Hepatocyte (in vitro differentiated cells): Measurements from ENCODE around the gene PDCD6IP. TPM values are rescaled to one million over a fixed set of nuclear protein-coding genes. Genes with fewer than 3 reads are reported as not detected.

Experiments
- DNase-seq: peaks from one replicate; pipeline ENCODE4 v3.0.0-alpha.2; 2016; ENCODE audit warnings: low spot score
- H2AFZ ChIP-seq: fragments of 200-600 bp; sonication (generic); 2 replicates; pipeline ENCODE4 v1.6.0; 2016; ENCODE audit warnings: antibody characterized with exemption, mild to moderate bottlenecking
- H3K27ac ChIP-seq: fragments of 200-600 bp; sonication (generic); 2 replicates; pipeline ENCODE4 v1.5.1; 2016; ENCODE audit warnings: mild to moderate bottlenecking
- H3K27me3 ChIP-seq: fragments of 200-600 bp; sonication (generic); 2 replicates; pipeline ENCODE4 v1.6.1; 2016
- H3K36me3 ChIP-seq: fragments of 200-600 bp; sonication (generic); replicated peaks from 2 replicates; pipeline ENCODE4 v1.5.1; 2016; ENCODE audit warnings: low read depth; ENCODE audit not compliant: insufficient read depth
- H3K4me1 ChIP-seq: fragments of 200-600 bp; sonication (generic); 2 replicates; pipeline ENCODE4 v1.5.1; 2016; ENCODE audit warnings: mild to moderate bottlenecking, moderate library complexity; ENCODE audit not compliant: insufficient read depth
- H3K4me2 ChIP-seq: fragments of 200-600 bp; sonication (generic); 2 replicates; pipeline ENCODE4 v1.6.0; 2016
- H3K4me3 ChIP-seq: fragments of 200-600 bp; sonication (generic); 2 replicates; pipeline ENCODE4 v1.5.1; 2016; ENCODE audit warnings: mild to moderate bottlenecking
- H3K79me2 ChIP-seq: fragments of 200-600 bp; sonication (generic); 2 replicates; pipeline ENCODE4 v1.6.0; 2017; ENCODE audit warnings: mild to moderate bottlenecking
- H3K9me2 ChIP-seq: fragments of 200-600 bp; sonication (generic); replicated peaks from 2 replicates; pipeline ENCODE4 v1.6.0; 2017; ENCODE audit warnings: mild to moderate bottlenecking; ENCODE audit not compliant: insufficient read depth
- H3K9me3 ChIP-seq: fragments of 200-600 bp; sonication (generic); 2 replicates; pipeline ENCODE4 v1.5.1; 2016; ENCODE audit warnings: low read depth, mild to moderate bottlenecking
- H4K20me1 ChIP-seq: fragments of 200-600 bp; sonication (generic); 2 replicates; pipeline ENCODE4 v1.6.0; 2016; ENCODE audit warnings: mild to moderate bottlenecking; ENCODE audit not compliant: insufficient read depth, poor library complexity, severe bottlenecking
- EZH2 ChIP-seq: fragments of 200-600 bp; sonication (generic); IDR thresholded peaks from 2 replicates; pipeline ENCODE4 v1.6.1; 2016; ENCODE audit warnings: antibody characterized with exemption, mild to moderate bottlenecking, borderline replicate concordance
- EZH2phosphoT487 ChIP-seq: fragments of 200-600 bp; sonication (generic); IDR thresholded peaks from one replicate; pipeline ENCODE4 v1.6.1; 2018; ENCODE audit warnings: antibody characterized with exemption, mild to moderate bottlenecking, low read depth, moderate library complexity; ENCODE audit not compliant: unreplicated experiment, severe bottlenecking
- WGBS: methylation state at CpG from one replicate; pipeline ENCODE4 v1.1.6; 2016; ENCODE audit warnings: low lambda C conversion rate; ENCODE audit errors: missing lambda C conversion rate; 5-methylcytosine and 5-hydroxymethylcytosine counted together
- polyA plus RNA-seq: library from polyadenylated mRNA; unstranded; fragments of >200 nt; fragmentation: Nextera tagmentation; extraction: Ambion mirVana; gene quantifications from 2 replicates; pipeline ENCODE4 v1.2.1, GENCODE V29; 2016
- total RNA-seq: library from RNA; depleted of rRNA; stranded (reverse); fragments of >200 nt; gene quantifications from 2 replicates; pipeline ENCODE4 v1.2.3, GENCODE V29; 2014
- TF ChIP-seq, protein P1 (sequence below): fragments of 200-600 bp; sonication (generic); IDR thresholded peaks from 2 replicates; pipeline ENCODE4 v1.5.1; 2016; ENCODE audit warnings: antibody characterized with exemption, mild to moderate bottlenecking; ENCODE audit not compliant: poor library complexity

PDCD6IP gene
- total and polyA plus RNA-seq, 2 experiments from 2014 or later: 83.6 to 121 TPM

DNA sequence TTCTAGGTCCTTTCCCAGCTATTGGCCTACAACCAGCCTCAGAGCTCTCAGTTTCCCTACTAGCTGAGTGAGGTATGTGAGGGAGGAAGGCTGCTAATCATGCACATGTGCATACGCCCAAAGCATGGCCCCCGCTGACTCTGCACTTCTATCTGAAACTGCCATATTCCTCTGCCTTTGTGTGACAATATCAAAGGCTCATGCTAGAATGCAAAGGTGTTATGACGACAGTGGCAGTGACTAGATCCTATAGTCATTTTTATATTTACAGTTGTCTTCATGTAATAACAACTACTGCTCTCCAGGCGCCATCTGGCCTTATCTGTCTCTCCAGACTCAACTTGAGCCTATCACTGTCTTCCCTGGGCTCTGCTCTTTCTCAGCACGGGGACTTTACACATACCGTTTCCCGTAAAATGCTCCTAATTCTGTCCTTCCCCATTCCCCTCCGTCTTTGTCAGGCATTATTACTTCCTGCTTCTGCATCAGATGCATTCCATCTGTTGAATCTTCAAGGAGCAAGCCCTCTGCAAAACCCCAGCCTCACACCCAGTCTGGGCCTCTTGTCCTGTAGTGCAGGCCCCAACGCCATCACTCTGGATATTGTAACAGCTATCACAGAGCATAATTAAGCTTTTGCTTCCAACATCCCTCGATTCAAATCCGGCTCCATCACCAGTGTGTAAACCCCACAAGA lies 102.5 kb downstream of the PDCD6IP start:
- WGBS: 47% methylated on average over 11 of the region's 11 CpGs

DNA sequence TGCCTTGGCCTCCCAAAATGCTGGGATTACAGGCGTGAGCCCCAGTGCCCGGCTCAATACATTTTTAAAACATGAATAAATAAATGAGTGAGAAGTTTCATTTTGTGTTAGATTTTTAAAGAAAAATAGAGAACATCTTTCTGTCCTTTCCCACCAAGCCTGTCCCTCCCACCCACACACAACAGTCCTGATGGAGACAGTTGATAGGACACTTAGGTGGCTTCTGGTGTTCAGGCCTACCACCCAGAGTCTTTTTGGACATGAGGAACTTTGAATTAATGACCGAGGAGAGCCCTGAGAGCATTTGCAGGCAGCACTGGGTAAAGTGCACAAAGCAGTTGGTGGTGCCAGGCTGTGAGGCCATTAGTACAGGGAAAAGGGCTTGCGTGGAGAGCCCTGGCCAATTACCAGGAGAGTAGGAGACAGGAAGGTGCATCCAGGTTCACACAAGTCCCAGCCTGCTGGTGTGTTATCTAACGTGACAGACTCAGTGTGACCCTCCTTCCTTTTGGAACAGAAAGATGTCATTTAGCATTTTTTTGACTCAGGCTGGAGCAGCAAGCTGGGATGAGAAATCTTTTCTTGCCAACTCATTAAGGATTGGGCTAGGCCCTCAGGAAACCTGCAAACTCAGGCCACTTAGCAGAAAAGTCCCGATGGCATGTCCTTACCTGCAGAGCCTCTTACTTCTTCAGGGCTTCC lies 103.6 kb downstream of the PDCD6IP start:
- no peaks in the 10 kb centered on the region for H3K27me3 ChIP-seq
- H3K4me3 ChIP-seq: no peak overlapping the region
- H3K9me2 ChIP-seq: no peaks in the 10 kb centered on the region
- no peaks in the 10 kb centered on the region for H3K4me1 ChIP-seq
- H3K27ac ChIP-seq: no peak overlapping the region
- TF ChIP-seq EZH2phosphoT487: no peak
- TF ChIP-seq EZH2: no peak
- TF ChIP-seq, protein P1, sequence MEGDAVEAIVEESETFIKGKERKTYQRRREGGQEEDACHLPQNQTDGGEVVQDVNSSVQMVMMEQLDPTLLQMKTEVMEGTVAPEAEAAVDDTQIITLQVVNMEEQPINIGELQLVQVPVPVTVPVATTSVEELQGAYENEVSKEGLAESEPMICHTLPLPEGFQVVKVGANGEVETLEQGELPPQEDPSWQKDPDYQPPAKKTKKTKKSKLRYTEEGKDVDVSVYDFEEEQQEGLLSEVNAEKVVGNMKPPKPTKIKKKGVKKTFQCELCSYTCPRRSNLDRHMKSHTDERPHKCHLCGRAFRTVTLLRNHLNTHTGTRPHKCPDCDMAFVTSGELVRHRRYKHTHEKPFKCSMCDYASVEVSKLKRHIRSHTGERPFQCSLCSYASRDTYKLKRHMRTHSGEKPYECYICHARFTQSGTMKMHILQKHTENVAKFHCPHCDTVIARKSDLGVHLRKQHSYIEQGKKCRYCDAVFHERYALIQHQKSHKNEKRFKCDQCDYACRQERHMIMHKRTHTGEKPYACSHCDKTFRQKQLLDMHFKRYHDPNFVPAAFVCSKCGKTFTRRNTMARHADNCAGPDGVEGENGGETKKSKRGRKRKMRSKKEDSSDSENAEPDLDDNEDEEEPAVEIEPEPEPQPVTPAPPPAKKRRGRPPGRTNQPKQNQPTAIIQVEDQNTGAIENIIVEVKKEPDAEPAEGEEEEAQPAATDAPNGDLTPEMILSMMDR: no peak
- no peak overlapping the region for H3K4me2 ChIP-seq
- H2AFZ ChIP-seq: no peak overlapping the region
- H4K20me1 ChIP-seq: no peaks in the 10 kb centered on the region
- H3K9me3 ChIP-seq: no peaks in the 10 kb centered on the region
- H3K79me2 ChIP-seq: no peaks in the 10 kb centered on the region
- DNase-seq: no peak
- 96% methylated on average over 6 of the region's 6 CpGs for WGBS
- H3K36me3 ChIP-seq: no peaks in the 10 kb centered on the region

More for the DNA sequence above, 102.5 kb downstream of the PDCD6IP start:
- Histone ChIP-seq H3K27ac (no peak overlapping the region), H3K4me1 (no peaks in the 10 kb centered on the region), H3K27me3 (no peaks in the 10 kb centered on the region), H3K9me2 (no peaks in the 10 kb centered on the region), H3K4me2 (no peak overlapping the region), H3K4me3 (no peak overlapping the region), H4K20me1 (no peaks in the 10 kb centered on the region), H3K9me3 (no peaks in the 10 kb centered on the region), H3K36me3 (no peaks in the 10 kb centered on the region), H3K79me2 (no peaks in the 10 kb centered on the region), H2AFZ (no peak overlapping the region)
- TF ChIP-seq EZH2 (no peak), EZH2phosphoT487 (no peak)
- TF ChIP-seq, protein P1: no peak
- DNase-seq: no peak

DNA sequence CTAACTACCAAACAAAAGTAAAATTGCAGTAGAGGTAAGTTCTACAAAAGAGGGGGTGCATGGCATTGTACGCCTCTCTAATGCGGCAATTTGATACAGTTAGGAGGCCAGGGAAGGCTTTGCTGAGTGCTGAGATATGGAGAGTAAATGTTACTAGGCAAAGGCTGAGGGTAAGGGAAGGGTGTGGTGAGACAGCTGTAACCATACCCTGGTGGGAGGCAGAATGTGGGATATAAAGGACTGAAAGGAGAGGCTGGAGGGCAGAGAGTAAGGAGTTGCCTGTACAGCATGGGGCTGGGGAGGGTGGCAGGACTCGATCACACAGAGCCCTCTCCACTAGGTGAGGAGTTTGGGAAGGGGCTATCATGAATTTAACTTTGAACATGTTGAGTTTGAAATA lies 106.3 kb downstream of the PDCD6IP start:
- Histone ChIP-seq H4K20me1 (no peaks in the 10 kb centered on the region), H3K27ac (no peak overlapping the region), H3K36me3 (no peaks in the 10 kb centered on the region), H3K4me3 (no peak overlapping the region), H2AFZ (no peak overlapping the region), H3K79me2 (no peaks in the 10 kb centered on the region), H3K4me2 (no peak overlapping the region), H3K9me2 (no peaks in the 10 kb centered on the region), H3K4me1 (no peaks in the 10 kb centered on the region), H3K27me3 (no peaks in the 10 kb centered on the region), H3K9me3 (no peaks in the 10 kb centered on the region)
- TF ChIP-seq EZH2 (no peak), EZH2phosphoT487 (no peak)
- TF ChIP-seq, protein P1: no peak
- WGBS: 92% methylated on average over 3 of the region's 3 CpGs
- no peak for DNase-seq
